Measurements from ENCODE around the gene MPO.

GRCh38 chr17:58324409-58325288 is 43.9 kb upstream of the MPO start:
- TF ChIP-seq EZH2 (IDR thresholded peaks at IDR 0.05; ENCODE audit: borderline replicate concordance), result no peak
- no peak for TF ChIP-seq CTCF (IDR thresholded peaks at IDR 0.05; ENCODE audit: poor library complexity)
- no peak for TF ChIP-seq EZH2phosphoT487 (IDR thresholded peaks at IDR 0.05; ENCODE audit: low read depth, severe bottlenecking, unreplicated experiment)

All from hepatocyte (in vitro differentiated cells).